LNCaP clone FGC (cell line): ENCODE measurements around the gene BNC2.

ENCODE experiments used
- DNase-seq: peaks from one replicate; pipeline ENCODE4 v3.0.0-alpha.2; 2011; ENCODE audit warnings: low read depth
- H3K4me3 ChIP-seq: 2 replicates; pipeline ENCODE4 v1.5.1; 2011; ENCODE audit warnings: mild to moderate bottlenecking, low read depth, low read length, control low read depth
- CTCF ChIP-seq: IDR thresholded peaks from 2 replicates; pipeline ENCODE4 v1.5.1; 2012; ENCODE audit warnings: mild to moderate bottlenecking; ENCODE audit not compliant: control insufficient read depth, insufficient read depth; ENCODE audit errors: extremely low read depth

The BNC2 gene

GRCh38 chr9:16612627-16613026 lies 257.8 kb downstream of the BNC2 start:
- TF ChIP-seq CTCF = no peak
- no peak overlapping the region for H3K4me3 ChIP-seq
- no peak for DNase-seq

GRCh38 chr9:16611983-16612382 lies 258.5 kb downstream of the BNC2 start:
- no peak for TF ChIP-seq CTCF
- DNase-seq = no peak
- H3K4me3 ChIP-seq = no peak overlapping the region

GRCh38 chr9:16611001-16611400 lies 259.5 kb downstream of the BNC2 start:
- no peak for TF ChIP-seq CTCF
- DNase-seq = no peak
- no peak overlapping the region for H3K4me3 ChIP-seq

GRCh38 chr9:16610538-16610937 lies 259.9 kb downstream of the BNC2 start:
- DNase-seq = no peak
- H3K4me3 ChIP-seq = no peak overlapping the region
- no peak for TF ChIP-seq CTCF

- TF ChIP-seq CTCF = no peak
Measured at GRCh38 chr9:16608906-16609305, 261.6 kb downstream of the BNC2 start.

GRCh38 chr9:16602494-16602893 lies 268.0 kb downstream of the BNC2 start:
- DNase-seq = no peak
- H3K4me3 ChIP-seq = no peak overlapping the region
- TF ChIP-seq CTCF = no peak

More at GRCh38 chr9:16608906-16609305, 261.6 kb downstream of the BNC2 start:
- no peak overlapping the region for H3K4me3 ChIP-seq
- DNase-seq = no peak

- H3K4me3 ChIP-seq = no peak overlapping the region
- TF ChIP-seq CTCF = no peak
- DNase-seq = no peak
Measured at GRCh38 chr9:16601991-16602390, 268.5 kb downstream of the BNC2 start.
